ENCODE results near the gene BNIP3. TPM values are rescaled to one million over a fixed set of nuclear protein-coding genes. Genes with fewer than 3 reads are reported as not detected.

Gene BNIP3
- total RNA-seq, 4 donors from 2014 or later: 17.1 to 122 (median 31.6) TPM

- intact Hi-C loops (cut with DNase I; ENCODE audit: low total_unique reads): no loop called here
- TF ChIP-seq CTCF (IDR thresholded peaks at IDR 0.05) (no peak), POLR2A (IDR thresholded peaks at IDR 0.05) (no peak)
Observed at GRCh38 chr10:131931981-131932380, 49.7 kb downstream of the BNIP3 start.

GRCh38 chr10:131930586-131931330 is 51.0 kb downstream of the BNIP3 start:
- Histone ChIP-seq H3K4me1 (no peaks in the 10 kb centered on the region), H3K4me3 (no peak overlapping the region), H3K36me3 (no peaks in the 10 kb centered on the region), H3K27ac (no peak overlapping the region), H3K9me3 (no peaks in the 10 kb centered on the region), H3K27me3 (no peaks in the 10 kb centered on the region)
- TF ChIP-seq POLR2A (IDR thresholded peaks at IDR 0.05) (no peak), CTCF (IDR thresholded peaks at IDR 0.05) (no peak)
- no peak for DNase-seq
- intact Hi-C loops (cut with DNase I; ENCODE audit: low total_unique reads): no loop called here

More at GRCh38 chr10:131931981-131932380, 49.7 kb downstream of the BNIP3 start:
- Histone ChIP-seq H3K36me3 (no peaks in the 10 kb centered on the region), H3K4me1 (no peaks in the 10 kb centered on the region), H3K4me3 (no peak overlapping the region), H3K27ac (no peak overlapping the region), H3K27me3 (no peaks in the 10 kb centered on the region), H3K9me3 (no peaks in the 10 kb centered on the region)
- DNase-seq: no peak

- no peaks in the 10 kb centered on the region for H3K9me3 ChIP-seq
- H3K4me1 ChIP-seq: no peaks in the 10 kb centered on the region
- no peaks in the 10 kb centered on the region for H3K36me3 ChIP-seq
- no peak overlapping the region for H3K27ac ChIP-seq
- TF ChIP-seq POLR2A (IDR thresholded peaks at IDR 0.05) (no peak), CTCF (IDR thresholded peaks at IDR 0.05) (no peak)
- H3K4me3 ChIP-seq: no peak overlapping the region
- intact Hi-C loops (cut with DNase I; ENCODE audit: low total_unique reads): no loop called here
- H3K27me3 ChIP-seq: no peaks in the 10 kb centered on the region
- DNase-seq: no peak
Observed at GRCh38 chr10:131930150-131930549, 51.6 kb downstream of the BNIP3 start.

GRCh38 chr10:131929122-131929845 is 52.4 kb downstream of the BNIP3 start:
- H3K4me3 ChIP-seq: no peak overlapping the region
- DNase-seq: no peak
- intact Hi-C loops (cut with DNase I; ENCODE audit: low total_unique reads): no loop called here
- no peak for TF ChIP-seq CTCF (IDR thresholded peaks at IDR 0.05)
- no peak for TF ChIP-seq POLR2A (IDR thresholded peaks at IDR 0.05)
- H3K27ac ChIP-seq: no peak overlapping the region
- H3K4me1 ChIP-seq: no peaks in the 10 kb centered on the region
- H3K36me3 ChIP-seq: no peaks in the 10 kb centered on the region
- H3K9me3 ChIP-seq: no peaks in the 10 kb centered on the region
- H3K27me3 ChIP-seq: no peaks in the 10 kb centered on the region

Measured in uterus (tissue), 4 donors.